Measurements from ENCODE around the gene TGFBR2.
"Not testable (repeated sequence)": the region's sequence is repeated elsewhere in the genome, so short reads cannot be mapped to it uniquely, and the experiment has no call there.

The TGFBR2 gene

GRCh38 chr3:30619318-30619717 lies 12.9 kb downstream of the TGFBR2 start:
- DNase-seq (ENCODE audit: low read depth), result no peak

GRCh38 chr3:30620402-30621360 lies 14.3 kb downstream of the TGFBR2 start:
- no peak for DNase-seq (ENCODE audit: low read depth)

GRCh38 chr3:30621576-30621975 lies 15.2 kb downstream of the TGFBR2 start:
- DNase-seq (ENCODE audit: low read depth), result no peak

GRCh38 chr3:30622047-30622545 lies 15.7 kb downstream of the TGFBR2 start:
- no peak for DNase-seq (ENCODE audit: low read depth)

GRCh38 chr3:30622790-30623189 lies 16.4 kb downstream of the TGFBR2 start:
- no peak for DNase-seq (ENCODE audit: low read depth)

GRCh38 chr3:30623351-30623750 lies 16.9 kb downstream of the TGFBR2 start:
- no peak for DNase-seq (ENCODE audit: low read depth)

GRCh38 chr3:30624480-30624879 lies 18.1 kb downstream of the TGFBR2 start:
- not testable (repeated sequence) for DNase-seq (ENCODE audit: low read depth)

GRCh38 chr3:30625541-30626438 lies 19.4 kb downstream of the TGFBR2 start:
- peak; percentile 45 for DNase-seq (ENCODE audit: low read depth)

GRCh38 chr3:30626443-30627180 lies 20.2 kb downstream of the TGFBR2 start:
- DNase-seq (ENCODE audit: low read depth), result no peak

- no peak for DNase-seq (ENCODE audit: low read depth)
These were observed 22.0 kb downstream of the TGFBR2 start for GRCh38 chr3:30628205-30628900.

GRCh38 chr3:30628901-30629590 lies 22.6 kb downstream of the TGFBR2 start:
- no peak for DNase-seq (ENCODE audit: low read depth)

GRCh38 chr3:30629746-30630145 lies 23.3 kb downstream of the TGFBR2 start:
- DNase-seq (ENCODE audit: low read depth), result no peak

- no peak for DNase-seq (ENCODE audit: low read depth)
These were observed 24.0 kb downstream of the TGFBR2 start for GRCh38 chr3:30630238-30631030.

GRCh38 chr3:30631243-30631904 lies 25.0 kb downstream of the TGFBR2 start:
- DNase-seq (ENCODE audit: low read depth), result peak; percentile 47

- peak; percentile 39 for DNase-seq (ENCODE audit: low read depth)
These were observed 25.7 kb downstream of the TGFBR2 start for GRCh38 chr3:30632065-30632464.

GRCh38 chr3:30632521-30632920 lies 26.1 kb downstream of the TGFBR2 start:
- no peak for DNase-seq (ENCODE audit: low read depth)

GRCh38 chr3:30633718-30634117 lies 27.3 kb downstream of the TGFBR2 start:
- no peak for DNase-seq (ENCODE audit: low read depth)

GRCh38 chr3:30634761-30635735 lies 28.6 kb downstream of the TGFBR2 start:
- DNase-seq (ENCODE audit: low read depth), result no peak
